Natural killer cell (primary cell): ENCODE data around the gene DICER1. TPM values are rescaled to one million over a fixed set of nuclear protein-coding genes. Genes with fewer than 3 reads are reported as not detected.

Experiments
- ATAC-seq, 3 donors: fragments of 150-1000 bp in 2 of 3; fragments of 200-7000 bp in 1 of 3; cut with Tn5 transposase; 1 replicate in 1 of 3; 2 replicates in 2 of 3; pipeline ENCODE4 v1.10.0; 2021; ENCODE audit warnings: mild to moderate bottlenecking in 2 of 3, moderate library complexity in 2 of 3
- DNase-seq, 2 donors: peaks; one replicate each; pipeline versions ENCODE4 v3.0.0 to v3.0.0-alpha.2; 2013 to 2021; ENCODE audit warnings: mixed read lengths in 1 of 2
- H3K27ac ChIP-seq: one replicate; pipeline ENCODE4 v1.5.1; 2013; ENCODE audit warnings: mild to moderate bottlenecking, low read length
- H3K27me3 ChIP-seq: one replicate; pipeline ENCODE4 v1.6.1; 2013; ENCODE audit warnings: low read length; ENCODE audit not compliant: control insufficient read depth, insufficient read depth
- H3K36me3 ChIP-seq: one replicate; pipeline ENCODE4 v1.6.1; 2013; ENCODE audit warnings: low read length; ENCODE audit not compliant: control insufficient read depth, insufficient read depth
- H3K4me1 ChIP-seq: one replicate; pipeline ENCODE4 v1.6.1; 2013; ENCODE audit warnings: low read length; ENCODE audit not compliant: control insufficient read depth, insufficient read depth
- H3K4me3 ChIP-seq: one replicate; pipeline ENCODE4 v1.5.1; 2013; ENCODE audit warnings: low read length
- H3K9me3 ChIP-seq: one replicate; pipeline ENCODE4 v1.6.1; 2013; ENCODE audit warnings: low read length; ENCODE audit not compliant: control insufficient read depth, insufficient read depth
- H3K27ac Mint-ChIP-seq, 2 donors: one replicate each; pipeline ENCODE4 v1.8.0; 2022; ENCODE audit warnings: mild to moderate bottlenecking in 2 of 2, mixed read lengths in 2 of 2, moderate library complexity in 1 of 2
- H3K27me3 Mint-ChIP-seq, 2 donors: one replicate each; pipeline ENCODE4 v1.8.0; 2022; ENCODE audit warnings: low read depth in 2 of 2, mixed read lengths in 2 of 2
- H3K36me3 Mint-ChIP-seq: one replicate; pipeline ENCODE4 v1.8.0; 2022; ENCODE audit warnings: mixed read lengths
- H3K4me1 Mint-ChIP-seq, 2 donors: one replicate each; pipeline ENCODE4 v1.8.0; 2022; ENCODE audit warnings: mixed read lengths in 2 of 2
- H3K4me3 Mint-ChIP-seq: one replicate; pipeline ENCODE4 v1.8.0; 2022; ENCODE audit warnings: mild to moderate bottlenecking, moderate library complexity, mixed read lengths
- H3K9me3 Mint-ChIP-seq, 2 donors: one replicate each; pipeline ENCODE4 v1.8.0; 2022; ENCODE audit warnings: mixed read lengths in 2 of 2
- WGBS: methylation state at CpG from one replicate; pipeline ENCODE4 v1.1.7; 2013; ENCODE audit warnings: missing lambda C conversion rate; ENCODE audit not compliant: insufficient coverage; 5-methylcytosine and 5-hydroxymethylcytosine counted together
- intact Hi-C: fragments of 100-400 bp; cut with micrococcal nuclease; formaldehyde crosslinking; loops from one replicate; pipeline ENCODE4 v1.14.2; 2022
- total RNA-seq, 4 donors: library from RNA; stranded (reverse); fragments of 120-200 nt in 1 of 4; gene quantifications; one replicate each; pipeline versions ENCODE4 v1.2.3 to v1.2.4, GENCODE V29; 2013 to 2022
- TF ChIP-seq, protein P1 (sequence below): fragments of 200-600 bp; IDR thresholded peaks from one replicate; pipeline ENCODE4 v1.8.0; 2022; ENCODE audit warnings: antibody characterized with exemption

Gene DICER1
- total RNA-seq, 3 donors from 2014 or later (not counting 1 experiment from before 2014, with no cell fraction given), result 47.7 to 59.3 (median 52.9) TPM

DNA sequence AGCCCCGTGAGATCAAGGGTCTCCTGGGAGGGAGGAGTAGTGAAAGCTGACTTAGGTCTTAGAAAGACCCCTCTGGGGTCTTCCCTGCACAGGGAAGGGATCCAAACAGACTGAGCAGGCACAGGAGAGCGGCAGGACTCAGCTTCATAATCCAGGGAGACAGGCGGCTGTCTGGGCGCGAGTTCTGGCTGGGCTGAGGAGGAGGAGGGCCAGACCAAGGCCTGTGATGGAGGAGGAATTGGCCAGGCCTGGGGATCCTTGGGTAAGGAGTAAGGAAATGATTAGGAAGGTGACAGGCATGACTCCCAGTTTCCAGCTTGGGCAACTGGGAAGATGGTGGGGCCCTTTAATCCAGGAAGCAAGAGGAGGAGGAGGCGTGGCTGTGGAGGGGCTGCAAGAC lies 93.1 kb downstream of the DICER1 start:
- H3K4me1 Mint-ChIP-seq, result no peaks in the 10 kb centered on the region

DNA sequence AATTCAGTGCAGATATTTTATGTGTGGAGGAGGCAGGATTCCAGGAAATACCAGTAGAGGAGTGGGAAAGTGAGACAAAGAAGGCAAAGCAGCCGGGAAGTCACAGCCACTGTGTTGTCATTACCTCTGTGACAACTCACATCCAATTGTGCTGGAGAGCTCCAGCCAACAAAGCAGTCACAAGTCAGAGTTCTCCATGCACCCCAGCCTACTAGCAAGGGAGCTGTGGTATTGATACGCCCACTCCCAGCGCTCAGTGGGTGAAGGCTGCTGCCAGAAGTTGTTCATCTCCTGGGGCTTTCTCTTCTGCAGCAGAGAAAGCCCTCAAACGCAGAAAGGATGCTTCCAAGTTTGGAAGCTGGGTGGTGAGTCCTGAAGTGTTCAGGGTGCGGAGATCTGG lies 93.9 kb downstream of the DICER1 start:
- Mint-ChIP-seq H3K4me1 (no peaks in the 10 kb centered on the region), H3K27me3 (no peaks in the 10 kb centered on the region), H3K9me3 (no peaks in the 10 kb centered on the region), H3K27ac (no peak overlapping the region), H3K36me3 (no peaks in the 10 kb centered on the region), H3K4me3 (no peak overlapping the region)
- Histone ChIP-seq H3K27ac (no peak overlapping the region), H3K9me3 (no peaks in the 10 kb centered on the region), H3K4me1 (no peaks in the 10 kb centered on the region), H3K4me3 (no peak overlapping the region), H3K36me3 (no peaks in the 10 kb centered on the region), H3K27me3 (no peaks in the 10 kb centered on the region)
- DNase-seq (no peak), ATAC-seq (no peak)
- intact Hi-C loops, result no loop called here
- WGBS, result 73% methylated on average over 5 of the region's 5 CpGs
- TF ChIP-seq, protein P1, sequence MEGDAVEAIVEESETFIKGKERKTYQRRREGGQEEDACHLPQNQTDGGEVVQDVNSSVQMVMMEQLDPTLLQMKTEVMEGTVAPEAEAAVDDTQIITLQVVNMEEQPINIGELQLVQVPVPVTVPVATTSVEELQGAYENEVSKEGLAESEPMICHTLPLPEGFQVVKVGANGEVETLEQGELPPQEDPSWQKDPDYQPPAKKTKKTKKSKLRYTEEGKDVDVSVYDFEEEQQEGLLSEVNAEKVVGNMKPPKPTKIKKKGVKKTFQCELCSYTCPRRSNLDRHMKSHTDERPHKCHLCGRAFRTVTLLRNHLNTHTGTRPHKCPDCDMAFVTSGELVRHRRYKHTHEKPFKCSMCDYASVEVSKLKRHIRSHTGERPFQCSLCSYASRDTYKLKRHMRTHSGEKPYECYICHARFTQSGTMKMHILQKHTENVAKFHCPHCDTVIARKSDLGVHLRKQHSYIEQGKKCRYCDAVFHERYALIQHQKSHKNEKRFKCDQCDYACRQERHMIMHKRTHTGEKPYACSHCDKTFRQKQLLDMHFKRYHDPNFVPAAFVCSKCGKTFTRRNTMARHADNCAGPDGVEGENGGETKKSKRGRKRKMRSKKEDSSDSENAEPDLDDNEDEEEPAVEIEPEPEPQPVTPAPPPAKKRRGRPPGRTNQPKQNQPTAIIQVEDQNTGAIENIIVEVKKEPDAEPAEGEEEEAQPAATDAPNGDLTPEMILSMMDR, result no peak

More for the DNA sequence above, 93.1 kb downstream of the DICER1 start:
- H3K4me3 ChIP-seq, result no peak overlapping the region
- H3K27ac ChIP-seq, result no peak overlapping the region
- ATAC-seq (no peak), DNase-seq (no peak)
- no peaks in the 10 kb centered on the region for H3K9me3 ChIP-seq
- H3K27me3 Mint-ChIP-seq, result no peaks in the 10 kb centered on the region
- no peaks in the 10 kb centered on the region for H3K4me1 ChIP-seq
- intact Hi-C loops, result no loop called here
- no peaks in the 10 kb centered on the region for H3K36me3 ChIP-seq
- no peaks in the 10 kb centered on the region for H3K36me3 Mint-ChIP-seq
- H3K4me3 Mint-ChIP-seq, result no peak overlapping the region
- no peak overlapping the region for H3K27ac Mint-ChIP-seq
- TF ChIP-seq, protein P1, result no peak
- H3K27me3 ChIP-seq, result no peaks in the 10 kb centered on the region
- 93% methylated on average over 6 of the region's 6 CpGs for WGBS
- no peaks in the 10 kb centered on the region for H3K9me3 Mint-ChIP-seq

DNA sequence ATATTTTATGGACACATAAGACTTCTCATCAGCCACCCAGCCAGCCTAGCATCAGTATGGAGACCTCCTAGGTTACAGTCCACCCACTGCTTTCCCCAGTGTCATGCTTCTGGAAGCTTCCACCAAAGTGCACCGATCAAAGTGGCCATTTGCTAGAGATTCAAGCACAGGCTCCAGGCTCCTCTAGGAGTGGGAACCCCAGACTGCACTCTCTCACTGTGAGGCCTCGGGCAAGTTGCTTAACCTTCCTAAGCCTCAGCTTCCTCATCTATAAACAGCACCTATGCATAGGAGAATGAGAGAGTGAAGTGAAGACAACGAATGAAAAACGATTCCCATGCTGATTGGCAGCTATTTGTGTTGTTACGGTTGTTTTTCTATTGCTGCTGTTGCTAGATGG lies 94.4 kb downstream of the DICER1 start:
- DNase-seq, result no peak
- Mint-ChIP-seq H3K4me3 (no peak overlapping the region), H3K36me3 (no peaks in the 10 kb centered on the region), H3K27me3 (no peaks in the 10 kb centered on the region), H3K4me1 (no peaks in the 10 kb centered on the region), H3K9me3 (no peaks in the 10 kb centered on the region), H3K27ac (no peak overlapping the region)
- H3K36me3 ChIP-seq, result no peaks in the 10 kb centered on the region
- no peak overlapping the region for H3K4me3 ChIP-seq
- H3K9me3 ChIP-seq, result no peaks in the 10 kb centered on the region
- H3K27ac ChIP-seq, result no peak overlapping the region
- WGBS, result 81% methylated on average over 4 of the region's 5 CpGs
- H3K27me3 ChIP-seq, result no peaks in the 10 kb centered on the region
- no peak for ATAC-seq
- H3K4me1 ChIP-seq, result no peaks in the 10 kb centered on the region
- TF ChIP-seq, protein P1, result no peak
- intact Hi-C loops, result no loop called here

DNA sequence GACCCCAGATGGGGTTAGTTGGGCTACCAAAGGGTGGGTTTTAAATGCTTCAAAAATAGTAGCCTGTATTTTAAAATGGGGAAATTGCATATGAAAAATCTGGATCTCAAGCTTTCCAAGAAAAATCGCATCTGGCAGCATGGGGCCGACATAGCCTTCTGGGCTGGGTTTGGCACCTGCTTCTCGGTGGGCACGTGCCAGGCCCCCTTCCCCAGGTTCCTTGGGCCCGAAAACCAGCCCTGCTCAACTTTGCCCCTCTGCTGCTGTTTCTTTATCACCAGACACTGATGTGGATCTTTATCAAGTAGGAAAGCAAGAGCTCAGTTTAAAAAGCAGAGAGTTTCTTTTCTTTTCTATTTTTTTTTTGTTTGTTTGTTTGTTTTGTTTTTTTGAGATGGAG lies 95.1 kb downstream of the DICER1 start:
- Mint-ChIP-seq H3K36me3 (no peaks in the 10 kb centered on the region), H3K9me3 (no peaks in the 10 kb centered on the region), H3K27me3 (no peaks in the 10 kb centered on the region), H3K4me3 (no peak overlapping the region), H3K4me1 (no peaks in the 10 kb centered on the region), H3K27ac (no peak overlapping the region)
- H3K4me1 ChIP-seq, result no peaks in the 10 kb centered on the region
- 78% methylated on average over 5 of the region's 5 CpGs for WGBS
- intact Hi-C loops, result no loop called here
- H3K4me3 ChIP-seq, result no peak overlapping the region
- no peaks in the 10 kb centered on the region for H3K9me3 ChIP-seq
- no peak for DNase-seq
- H3K27me3 ChIP-seq, result no peaks in the 10 kb centered on the region
- H3K36me3 ChIP-seq, result no peaks in the 10 kb centered on the region
- TF ChIP-seq, protein P1, result no peak
- no peak for ATAC-seq
- H3K27ac ChIP-seq, result no peak overlapping the region
